ENCODE data around the gene CNGB1.
"Not testable (repeated sequence)": the region's sequence is repeated elsewhere in the genome, so short reads cannot be mapped to it uniquely, and the experiment has no call there.

The CNGB1 gene

DNA sequence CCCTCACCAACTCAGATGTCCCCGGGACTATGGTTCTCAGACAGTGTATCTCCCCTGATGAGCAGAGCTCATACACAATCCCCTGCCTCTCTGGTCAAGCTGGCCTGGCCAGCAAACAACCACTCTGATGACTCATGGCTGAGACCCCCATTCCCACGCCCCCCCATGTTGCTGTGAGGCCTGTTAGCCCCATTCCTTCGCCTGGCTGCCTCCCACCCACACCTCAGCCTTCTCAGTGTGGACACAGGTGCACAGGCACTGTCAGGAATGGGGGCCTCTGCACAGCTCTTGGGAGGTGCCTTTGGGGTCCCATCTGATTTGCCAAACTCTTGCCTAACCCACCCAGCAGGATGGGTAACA, 80.2 kb downstream of the CNGB1 start:
- no peak for DNase-seq (ENCODE audit: low read depth in 2 of 3, low spot score in 1 of 3)

DNA sequence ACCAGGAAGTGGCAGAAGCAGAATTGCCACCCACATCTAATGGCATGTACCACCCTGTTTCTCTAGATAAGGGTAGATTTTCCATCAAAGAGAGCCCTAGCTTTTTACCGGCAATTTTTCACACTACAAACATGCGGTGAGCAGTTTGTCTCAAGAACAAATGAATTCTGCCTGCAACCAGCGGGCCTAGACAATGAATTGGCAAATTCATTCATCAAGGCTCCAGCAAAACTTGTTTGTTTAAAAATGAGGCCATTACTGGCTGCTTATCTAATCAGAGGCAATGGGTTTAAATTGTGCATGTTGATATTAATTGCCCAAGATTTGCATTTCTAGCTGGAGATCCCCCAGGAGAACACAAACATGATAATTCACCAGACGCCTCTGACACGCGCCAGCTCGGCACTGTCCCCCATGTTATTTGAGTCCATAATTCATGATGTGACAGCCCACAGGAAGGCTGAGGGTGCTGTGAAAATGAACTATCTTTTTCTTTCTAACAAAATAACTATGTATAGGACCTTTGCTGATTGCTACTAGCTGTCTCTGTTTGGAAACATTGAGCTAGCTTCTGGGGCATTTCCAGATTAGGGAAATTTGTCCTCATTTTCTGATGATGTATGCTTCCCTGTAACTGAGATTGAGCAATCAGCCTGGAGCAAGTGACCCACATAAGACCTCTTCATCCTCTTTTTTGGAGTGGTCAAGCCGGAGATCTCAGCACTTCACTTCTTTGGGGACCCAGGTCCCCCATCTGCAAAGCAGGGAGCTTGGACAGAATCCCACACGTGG, 80.8 kb downstream of the CNGB1 start:
- no peak for DNase-seq (ENCODE audit: low read depth in 2 of 3, low spot score in 1 of 3)

- DNase-seq (ENCODE audit: low read depth in 2 of 3, low spot score in 1 of 3), result no peak
These were observed 81.4 kb downstream of the CNGB1 start for GRCh38 chr16:57889522-57889921.

DNA sequence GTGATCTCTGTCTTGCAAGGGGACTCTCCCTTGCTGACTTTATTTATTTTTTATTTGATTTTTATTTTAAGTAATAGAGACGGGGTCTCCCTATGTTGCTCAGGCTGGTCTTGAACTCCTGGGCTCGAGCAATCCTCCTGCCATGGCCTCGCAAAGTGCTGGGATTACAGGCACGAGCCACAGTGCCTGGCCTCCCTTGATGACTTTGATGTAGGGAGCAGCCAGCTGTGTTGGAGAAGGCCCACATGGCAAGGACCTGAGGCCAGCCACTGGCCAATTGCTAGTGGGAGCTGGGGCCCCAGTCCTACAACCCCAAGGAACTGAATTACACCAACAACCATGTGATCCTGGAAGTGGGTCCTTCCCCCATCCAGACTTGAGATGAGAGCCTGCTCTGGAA, 81.8 kb downstream of the CNGB1 start:
- no peak for DNase-seq (ENCODE audit: low read depth in 2 of 3, low spot score in 1 of 3)

DNA sequence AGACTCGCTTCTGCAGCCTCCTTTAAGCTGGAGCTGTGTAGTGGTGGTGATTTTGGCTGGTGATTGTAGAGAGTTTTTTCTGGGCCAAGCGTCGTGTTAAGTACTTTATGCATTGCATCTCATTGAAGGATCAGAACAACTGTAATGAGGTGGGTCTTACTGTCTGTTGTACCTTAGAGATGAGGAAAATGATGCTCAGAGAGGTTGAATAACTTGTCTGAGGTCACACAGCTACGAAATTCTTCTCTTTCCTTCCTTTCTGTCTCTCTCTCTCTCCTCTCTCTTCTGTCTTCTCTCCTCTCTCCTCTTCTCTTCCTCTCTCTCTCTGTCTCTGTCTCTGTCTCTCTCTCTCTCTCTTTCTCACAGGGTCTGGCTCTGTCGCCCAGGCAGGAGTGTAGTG, 82.8 kb downstream of the CNGB1 start:
- no peak for DNase-seq (ENCODE audit: low read depth in 2 of 3, low spot score in 1 of 3)

GRCh38 chr16:57887711-57888110, 83.2 kb downstream of the CNGB1 start:
- no peak for DNase-seq (ENCODE audit: low read depth in 2 of 3, low spot score in 1 of 3)

- no peak for DNase-seq (ENCODE audit: low read depth in 2 of 3, low spot score in 1 of 3)
These were observed 84.5 kb downstream of the CNGB1 start for GRCh38 chr16:57886427-57886826.

DNA sequence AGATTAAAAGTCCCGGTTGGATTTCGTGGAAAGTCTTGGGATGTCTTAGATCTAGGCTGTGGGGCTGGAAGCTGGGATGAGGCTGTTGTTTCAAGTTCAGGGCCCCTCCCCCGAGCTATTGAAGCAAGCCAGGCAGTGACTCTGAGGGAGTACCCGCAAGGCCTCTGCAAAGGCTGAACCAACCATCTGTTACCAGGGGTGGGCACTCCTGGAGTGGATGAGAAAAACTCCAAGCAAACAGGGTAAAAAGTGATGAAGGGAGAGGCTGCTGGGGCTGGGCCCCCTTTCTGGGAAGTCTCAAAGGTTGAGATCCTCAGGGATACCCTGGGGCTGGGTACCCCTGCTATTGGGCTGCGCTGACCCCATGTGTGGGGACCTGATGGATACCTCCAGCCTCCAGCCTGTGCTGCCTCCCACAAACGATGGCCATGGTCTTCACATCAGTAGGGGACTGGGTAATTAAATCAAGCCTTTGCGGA, 86.2 kb downstream of the CNGB1 start:
- no peak for DNase-seq (ENCODE audit: low read depth in 2 of 3, low spot score in 1 of 3)

DNA sequence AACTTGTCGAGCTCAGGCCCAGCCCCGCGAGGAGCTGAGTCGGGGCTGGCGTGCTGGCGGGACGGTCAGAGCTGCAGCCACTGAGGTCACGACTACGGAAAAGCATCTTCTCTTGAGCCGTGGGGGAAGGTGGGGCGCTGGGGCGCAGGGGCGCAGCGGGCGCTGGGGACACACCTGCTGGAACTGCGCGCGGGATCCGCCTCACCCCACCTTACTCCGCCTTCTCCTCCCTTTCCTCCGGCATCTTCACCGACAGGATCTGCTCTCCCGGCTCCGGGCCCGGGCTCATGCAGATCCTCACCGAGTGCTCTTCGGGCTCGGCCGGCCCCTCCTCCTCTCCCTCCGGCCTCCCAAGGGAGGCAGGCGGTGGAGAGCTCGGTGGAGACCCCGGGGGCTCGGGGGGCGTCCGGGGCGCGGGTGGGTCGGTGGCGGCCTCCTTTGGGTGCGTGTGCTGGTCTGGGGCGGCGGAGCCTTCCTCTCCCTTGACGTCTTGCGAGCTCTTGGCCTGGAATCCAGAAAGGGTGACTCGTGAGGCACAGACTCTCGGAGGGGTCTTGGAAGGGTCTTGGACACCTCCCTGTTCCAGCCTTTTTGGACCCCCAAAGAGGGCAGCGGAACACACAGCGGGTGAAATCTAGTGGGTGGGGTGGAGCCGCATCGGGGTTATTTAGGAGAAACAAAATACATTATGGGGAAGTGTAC, 86.8 kb downstream of the CNGB1 start:
- no peak for DNase-seq (ENCODE audit: low read depth in 2 of 3, low spot score in 1 of 3)

DNA sequence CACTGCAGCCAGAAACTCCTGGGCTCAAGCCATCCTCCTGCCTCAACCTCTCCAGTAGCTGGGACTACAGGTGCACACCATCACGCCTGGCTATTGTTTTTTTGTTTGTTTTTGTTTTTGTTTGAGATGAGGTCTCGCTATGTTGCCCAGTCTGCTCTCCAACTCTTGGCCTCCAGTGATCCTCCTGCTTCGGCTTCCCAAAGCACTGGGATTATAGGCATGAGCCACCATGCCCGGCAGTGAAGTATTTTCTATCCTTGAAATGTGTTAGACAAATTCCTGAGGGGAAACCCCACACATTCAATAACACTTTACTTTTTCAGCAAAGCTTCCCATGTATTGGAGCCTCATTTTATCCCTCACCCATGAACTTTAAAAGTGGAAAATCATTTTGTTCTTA, 87.4 kb downstream of the CNGB1 start:
- DNase-seq (ENCODE audit: low read depth in 2 of 3, low spot score in 1 of 3), result no peak

GRCh38 chr16:57882792-57883191, 88.1 kb downstream of the CNGB1 start:
- DNase-seq (ENCODE audit: low read depth in 2 of 3, low spot score in 1 of 3), result no peak

DNA sequence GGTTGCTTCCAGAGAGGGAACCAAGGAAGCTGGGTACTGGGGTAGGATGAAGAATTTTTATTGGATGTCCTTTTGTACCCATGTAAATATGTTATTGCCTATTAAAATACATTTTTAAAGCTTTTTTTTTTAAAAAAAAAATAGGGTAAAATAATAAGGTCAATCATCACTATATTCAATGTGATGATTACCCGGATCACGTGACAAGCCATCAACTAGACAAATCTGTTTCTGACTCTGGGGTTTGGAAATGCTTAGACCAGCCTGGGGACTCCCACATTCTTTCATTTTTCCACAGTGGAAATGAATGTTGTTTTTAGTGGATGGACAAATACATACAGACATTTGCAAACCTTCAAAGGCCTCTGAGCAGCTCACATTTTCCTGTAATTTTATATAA, 88.7 kb downstream of the CNGB1 start:
- DNase-seq (ENCODE audit: low read depth in 2 of 3, low spot score in 1 of 3), result no peak

DNA sequence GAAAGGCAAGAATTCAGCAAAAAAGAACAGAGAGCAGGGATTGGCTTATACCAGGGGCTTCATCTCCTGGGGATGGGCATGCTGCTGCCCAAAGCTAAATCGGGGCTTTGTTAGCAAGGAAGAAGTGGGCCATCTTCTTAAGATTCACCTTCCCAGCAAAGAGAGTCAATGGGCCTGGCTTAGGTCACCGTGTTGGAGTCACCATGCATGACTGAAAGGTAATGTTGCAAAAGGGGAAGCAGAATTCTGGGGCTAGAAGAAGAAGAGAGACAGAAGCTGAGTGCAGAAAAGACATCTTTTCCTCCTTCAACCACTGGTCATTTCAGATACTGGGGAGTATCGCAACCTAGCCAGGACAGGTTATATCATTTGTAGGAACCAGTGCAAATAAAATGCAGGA, 92.3 kb downstream of the CNGB1 start:
- no peak for DNase-seq (ENCODE audit: low read depth in 2 of 3, low spot score in 1 of 3)

DNA sequence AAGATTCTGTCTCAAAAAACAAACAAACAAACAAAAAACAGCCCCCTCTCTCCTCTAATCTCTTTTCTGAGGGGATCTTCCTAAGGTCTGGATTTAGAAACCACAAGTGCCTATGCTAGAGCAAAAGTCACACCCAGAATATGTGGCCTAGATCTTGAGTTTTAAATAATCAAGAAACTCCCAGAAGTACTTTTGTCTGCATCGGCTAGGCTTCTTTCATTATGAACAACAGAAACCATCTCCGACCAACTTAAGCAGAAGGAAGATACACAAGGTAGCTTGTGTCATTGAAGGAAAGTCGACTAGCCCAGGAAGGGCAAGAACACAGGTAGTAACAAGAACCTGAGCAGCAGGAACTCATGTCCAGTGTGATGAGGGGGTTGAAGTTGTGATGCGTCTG, 94.7 kb downstream of the CNGB1 start:
- no peak for DNase-seq (ENCODE audit: low read depth in 2 of 3, low spot score in 1 of 3)

DNA sequence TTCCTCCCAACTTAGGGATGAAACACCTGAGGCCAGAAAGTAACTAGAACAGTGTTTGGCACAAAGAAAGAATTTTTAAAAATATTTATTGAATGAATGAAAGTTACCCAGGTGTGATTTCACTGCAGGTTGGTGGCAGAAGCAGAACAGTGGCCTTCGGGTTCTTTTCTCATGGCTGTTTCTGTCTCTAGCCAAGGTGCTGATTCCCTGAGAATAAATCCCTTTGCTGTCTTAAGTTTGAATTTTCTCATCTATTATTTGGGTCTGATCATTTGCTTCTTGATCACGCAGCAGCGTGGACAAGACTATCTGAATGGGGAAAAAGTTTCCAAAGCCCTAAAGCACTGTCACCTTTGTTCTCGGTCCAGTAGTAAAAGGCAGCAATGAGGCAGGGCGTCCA, 95.6 kb downstream of the CNGB1 start:
- no peak for DNase-seq (ENCODE audit: low read depth in 2 of 3, low spot score in 1 of 3)

DNA sequence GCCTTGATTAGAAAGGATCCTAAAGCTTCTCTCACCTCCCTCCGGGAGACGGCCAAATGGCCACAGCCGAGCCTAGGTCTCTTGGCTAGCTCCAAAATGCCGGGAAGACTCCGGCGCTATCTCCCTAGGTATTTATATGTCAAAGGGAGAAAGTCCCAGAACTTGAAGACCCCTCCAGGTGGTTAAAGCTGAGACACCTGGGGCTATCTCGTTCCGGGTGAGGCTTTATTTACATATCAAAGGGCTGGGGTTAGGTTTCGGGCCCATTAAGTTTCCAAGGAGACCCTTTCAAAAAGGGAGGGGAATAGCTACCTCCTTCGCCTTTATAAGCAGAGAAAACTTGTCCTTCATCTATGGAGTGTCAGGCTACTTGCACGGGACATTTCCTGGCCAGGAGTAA, 97.7 kb downstream of the CNGB1 start:
- no peak for DNase-seq (ENCODE audit: low read depth in 2 of 3, low spot score in 1 of 3)

DNA sequence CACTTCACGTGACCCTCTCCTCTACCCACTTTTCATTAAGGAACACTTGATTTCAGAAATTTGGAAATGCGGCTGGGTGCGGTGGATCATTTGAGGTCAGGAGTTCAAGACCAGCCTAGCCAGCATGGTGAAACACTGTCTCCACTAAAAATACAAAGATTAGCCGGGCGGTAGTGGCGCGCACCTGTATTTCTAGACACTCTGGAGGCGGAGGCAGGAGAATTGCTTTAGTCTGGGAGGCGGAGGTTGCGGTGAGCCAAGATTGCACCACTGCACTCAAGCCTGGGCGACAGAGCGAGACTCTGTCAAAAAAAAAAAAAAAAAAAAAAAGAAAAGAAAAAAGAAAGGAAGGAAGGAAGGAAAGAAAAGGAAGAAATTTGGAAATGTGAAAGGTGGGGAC, 98.2 kb downstream of the CNGB1 start:
- not testable (repeated sequence) for DNase-seq (ENCODE audit: low read depth in 2 of 3, low spot score in 1 of 3)

DNA sequence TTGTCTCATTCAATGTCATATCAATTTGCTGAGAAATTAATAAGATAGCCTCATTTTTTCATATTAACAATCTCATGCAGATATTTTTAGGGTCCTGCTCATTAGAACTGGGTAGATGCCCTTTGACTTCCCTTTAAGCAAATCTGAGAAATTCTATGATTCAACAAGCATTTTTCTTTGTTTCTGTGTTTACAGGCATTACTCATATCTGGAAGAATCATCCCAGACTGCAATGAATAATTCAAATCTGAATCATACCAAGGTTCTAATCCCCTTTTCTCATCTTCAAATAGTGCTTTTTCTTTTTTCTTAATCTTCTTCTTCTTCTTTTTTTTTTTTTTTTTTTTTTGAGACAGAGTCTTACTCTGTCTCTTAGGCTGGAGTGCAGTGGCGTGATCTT, 99.5 kb downstream of the CNGB1 start:
- no peak for DNase-seq (ENCODE audit: low read depth in 2 of 3, low spot score in 1 of 3)

GRCh38 chr16:57870753-57871454, 100.0 kb downstream of the CNGB1 start:
- no peak for DNase-seq (ENCODE audit: low read depth in 2 of 3, low spot score in 1 of 3)

- no peak for DNase-seq (ENCODE audit: low read depth in 2 of 3, low spot score in 1 of 3)
These were observed 101.9 kb downstream of the CNGB1 start for GRCh38 chr16:57868913-57869520.

- DNase-seq (ENCODE audit: low read depth in 2 of 3, low spot score in 1 of 3), result no peak
These were observed 103.8 kb downstream of the CNGB1 start for GRCh38 chr16:57867000-57867561.

All from stimulated activated CD4-positive, alpha-beta T cell treated with anti-CD3 and anti-CD28 coated beads, Interleukin-12 subunit alpha, Interleukin-12 subunit beta, amount 100 ng/mL, for 48 hours (primary cell).